ENCODE data around the gene FMN1.

GRCh38 chr15:32936976-32937375, 257.5 kb downstream of the FMN1 start:
- TF ChIP-seq CTCF (IDR thresholded peaks at IDR 0.05; ENCODE audit: low read depth, low read length, poor library complexity, severe bottlenecking) (no peak), EZH2phosphoT487 (IDR thresholded peaks at IDR 0.05; ENCODE audit: borderline replicate concordance, low read length) (no peak)

Data from DOHH2 (cell line).